NCI-H2107 treated with DMSO at 0.1 percent for 48 hours (cell line): ENCODE results near the gene RNF32.

ENCODE experiments used
- DNase-seq: peaks from one replicate; lab custom pipeline; 2025; ENCODE audit not compliant: unreplicated experiment; lab: John Stamatoyannopoulos, UW

The RNF32 gene

GRCh38 chr7:156640257-156640948 is at the start of gene RNF32:
TSS of gene RNF32 (plus strand) at chr7:156640774. CDS start at chr7:156643878, 3,104 bp downstream.
- peak; percentile 42 for DNase-seq

DNA sequence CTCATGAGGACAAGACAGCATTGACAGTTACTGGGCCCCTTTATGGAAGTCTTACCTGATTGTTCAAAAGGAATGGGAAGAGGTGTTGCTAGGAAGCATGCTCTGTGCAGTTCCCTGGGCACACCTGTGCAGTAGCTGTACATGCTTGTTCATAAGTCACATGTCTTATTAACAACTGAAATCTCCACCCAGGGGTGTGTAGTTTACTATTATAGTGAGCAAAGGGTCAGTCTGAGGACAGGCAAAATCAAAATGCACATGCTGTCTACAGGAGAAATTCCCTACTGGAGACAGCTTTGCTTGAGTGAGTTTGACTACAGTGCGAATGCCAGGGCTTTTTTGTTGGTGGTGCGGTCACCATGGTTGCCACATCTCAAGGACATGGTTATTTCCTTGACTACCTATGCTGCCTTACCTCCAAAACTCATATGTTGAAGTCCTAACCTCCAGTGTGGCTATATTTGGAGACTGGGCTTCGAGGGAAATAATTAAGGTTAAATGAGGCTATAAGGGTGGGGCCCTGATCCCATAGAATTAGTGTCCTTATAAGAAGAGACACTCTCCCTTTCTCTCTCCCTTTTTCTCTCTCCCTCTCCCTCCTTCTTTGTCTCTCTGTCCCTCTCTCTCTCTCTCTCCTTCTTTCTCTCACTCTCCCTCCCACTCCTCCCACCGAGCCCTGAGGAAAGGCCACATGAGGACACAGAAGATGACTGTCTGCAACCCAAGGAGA is 48.3 kb upstream of the RNF32 start:
- no peak for DNase-seq

DNA sequence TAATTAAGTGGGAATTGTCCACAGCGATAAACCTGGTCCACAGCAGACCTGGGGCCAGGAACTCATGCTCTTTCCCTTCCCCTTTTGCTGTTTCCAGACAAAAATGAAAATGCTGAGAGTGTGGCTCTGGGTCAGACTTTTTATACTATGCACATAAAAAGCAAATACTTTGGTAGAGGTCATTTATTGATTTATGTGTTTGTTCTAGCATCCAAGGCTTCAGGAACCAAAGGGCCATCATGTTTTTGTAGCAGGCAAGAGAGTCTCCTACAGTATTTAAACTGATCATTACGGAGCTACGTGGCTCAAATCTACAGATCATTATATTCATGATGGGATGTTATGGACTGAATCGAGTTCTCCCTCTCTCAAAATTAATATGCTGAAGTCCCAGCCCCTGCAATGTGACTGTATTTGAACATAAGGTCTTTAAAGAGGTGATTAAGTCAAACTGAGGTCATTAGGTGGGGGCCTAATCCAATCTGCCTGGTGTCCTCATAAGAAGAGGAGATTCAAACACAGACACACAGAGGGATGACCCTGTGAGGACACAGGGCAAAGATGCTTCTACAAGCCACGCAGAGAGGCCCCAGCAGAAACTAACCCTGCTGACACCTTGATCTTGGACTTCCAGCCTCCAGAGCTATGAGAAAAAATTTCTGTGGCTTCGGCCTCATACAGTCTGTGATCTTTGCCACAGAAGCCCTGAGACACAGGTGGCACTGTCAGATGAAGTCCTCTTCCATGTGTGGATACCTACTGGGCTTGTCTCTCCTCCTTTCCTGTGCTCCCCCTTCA is 46.1 kb upstream of the RNF32 start:
- no peak for DNase-seq

- DNase-seq: no peak
Observed at GRCh38 chr7:156600496-156600895, 40.1 kb upstream of the RNF32 start.

DNA sequence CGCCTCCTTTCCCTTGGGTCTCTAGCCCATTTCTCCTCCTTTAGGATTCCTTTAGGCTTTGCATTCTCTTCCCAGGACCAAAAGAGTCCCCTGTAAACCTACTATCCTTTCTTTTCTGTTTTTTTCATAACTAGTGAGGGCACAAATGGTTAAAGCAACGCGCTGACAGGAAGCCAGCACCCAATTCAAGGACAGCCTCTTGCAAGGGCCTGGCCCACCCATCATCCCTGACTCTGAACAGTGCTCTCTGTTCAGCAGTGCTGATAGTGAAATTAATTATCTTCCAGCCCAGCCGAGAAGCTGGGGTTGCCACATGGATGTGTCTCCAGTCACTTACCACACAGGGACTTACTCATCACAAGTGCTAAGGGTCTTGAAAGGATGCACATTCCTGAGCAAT is 38.3 kb upstream of the RNF32 start:
- DNase-seq: no peak

- no peak for DNase-seq
Observed at GRCh38 chr7:156603011-156603410, 37.6 kb upstream of the RNF32 start.

DNA sequence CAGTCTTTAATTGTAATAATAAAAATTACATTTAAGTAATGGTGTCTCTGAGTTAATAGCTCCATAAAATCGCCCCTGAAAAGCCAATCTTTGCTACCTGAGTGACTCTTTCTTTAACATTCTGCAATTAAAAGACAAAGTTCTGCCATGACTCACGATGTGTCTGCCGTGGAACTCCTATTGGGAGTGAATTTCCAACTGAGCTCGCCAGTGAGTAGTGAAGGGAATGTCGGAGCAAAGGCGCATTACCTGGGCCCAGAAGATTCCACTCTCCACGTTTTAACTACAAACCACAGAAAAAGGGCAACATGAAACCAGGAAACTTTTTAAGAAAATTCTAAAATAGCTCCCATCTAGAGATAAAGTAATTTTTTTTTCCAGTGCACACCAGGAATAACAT is 36.9 kb upstream of the RNF32 start:
- DNase-seq: no peak

DNA sequence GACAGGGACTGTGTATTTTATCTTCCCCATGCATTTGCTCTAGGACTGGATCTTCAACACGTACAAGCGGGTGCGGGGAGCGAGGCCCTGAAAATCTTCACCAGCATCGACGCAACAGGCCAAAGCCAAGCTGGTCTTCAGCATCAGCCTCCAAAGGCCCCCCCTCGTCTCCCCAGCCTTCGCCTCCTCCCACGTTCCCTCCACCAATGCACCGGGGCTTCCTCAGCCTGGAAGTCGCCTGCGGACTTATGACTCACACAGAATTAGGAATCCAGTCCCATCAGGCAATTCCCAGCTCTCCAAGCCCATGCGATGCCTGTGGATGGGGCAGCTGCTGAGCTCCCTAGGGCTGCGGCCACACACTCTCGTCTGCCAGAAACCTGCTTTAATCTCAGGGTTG is 36.3 kb upstream of the RNF32 start:
- no peak for DNase-seq

DNA sequence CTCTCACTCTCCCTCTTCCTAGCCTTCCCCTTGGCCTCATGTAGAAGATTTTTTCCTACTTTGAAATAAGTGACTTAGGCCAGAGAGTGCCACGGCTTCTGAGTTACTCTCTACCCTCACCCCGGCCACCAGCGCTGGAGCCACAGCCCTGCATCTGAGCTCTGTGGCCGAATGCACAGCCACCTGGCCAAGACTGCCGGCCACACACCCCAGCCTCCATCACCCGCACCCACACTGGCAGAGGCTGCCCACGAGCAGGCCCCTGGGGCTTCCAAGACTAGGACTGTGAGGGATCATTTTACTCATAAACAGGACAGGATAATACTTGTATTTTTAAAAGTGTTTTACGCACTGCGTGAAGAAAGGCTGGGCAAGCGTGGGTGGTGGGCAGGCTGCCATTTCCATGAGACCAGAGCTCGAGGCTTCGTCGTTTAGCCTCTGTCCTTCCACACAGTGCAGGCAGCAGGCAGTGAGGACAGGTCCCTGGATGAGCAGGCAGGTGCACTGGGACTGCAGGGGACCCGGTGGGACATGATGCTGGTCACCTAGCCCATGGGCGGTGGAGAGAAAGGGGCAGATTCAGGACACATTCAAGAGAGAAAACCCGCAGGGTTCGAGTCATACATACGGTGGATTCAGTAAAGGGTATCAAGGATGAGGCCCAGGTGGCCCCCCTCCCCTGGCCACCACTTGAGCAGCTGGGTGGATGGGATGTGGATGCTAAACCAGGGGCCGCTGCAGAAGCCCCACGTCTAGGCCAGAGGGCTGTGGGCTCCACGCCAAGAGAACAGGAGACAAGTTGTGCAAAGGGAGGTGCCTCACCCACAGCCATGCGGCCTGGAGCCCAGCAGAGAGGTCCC is 35.5 kb upstream of the RNF32 start:
- no peak for DNase-seq

DNA sequence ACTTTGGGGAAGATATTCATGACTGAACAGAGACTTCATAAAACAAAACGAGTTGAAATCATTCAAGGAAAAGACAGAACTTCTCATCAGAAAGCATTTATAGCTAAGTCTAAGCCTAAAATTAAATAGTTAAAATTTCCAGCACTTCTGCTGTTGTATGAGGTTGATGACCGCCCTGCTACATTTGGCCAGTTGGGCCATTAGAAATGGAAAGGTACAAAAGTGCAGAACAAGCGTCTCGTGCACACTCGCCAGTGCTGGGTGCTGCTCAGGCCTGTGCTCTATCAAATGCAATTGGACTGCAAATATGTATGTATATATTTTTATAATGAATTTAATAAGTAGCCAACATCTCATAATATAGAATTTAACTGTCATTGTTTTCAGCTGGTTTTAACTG is 34.4 kb upstream of the RNF32 start:
- no peak for DNase-seq

- no peak for DNase-seq
Observed at GRCh38 chr7:156606691-156607331, 33.8 kb upstream of the RNF32 start.

- no peak for DNase-seq
Observed at GRCh38 chr7:156607332-156608172, 33.0 kb upstream of the RNF32 start.

DNA sequence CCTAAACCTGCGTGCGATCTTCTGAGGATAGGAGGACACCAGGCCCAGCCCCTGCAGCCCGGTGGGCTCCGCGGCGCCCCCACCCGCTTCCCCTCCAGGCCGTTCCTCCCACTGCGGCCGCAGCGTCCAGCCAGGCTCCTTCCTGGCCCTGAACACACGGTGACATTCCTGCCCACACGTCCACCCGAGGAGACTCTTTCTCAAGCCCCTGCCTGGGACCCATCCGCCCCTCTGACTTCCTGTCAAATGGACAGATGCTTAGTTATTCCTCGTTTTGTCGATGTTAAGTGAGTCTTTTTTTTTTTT is 32.4 kb upstream of the RNF32 start:
- no peak for DNase-seq

GRCh38 chr7:156609010-156609877 is 31.3 kb upstream of the RNF32 start:
- no peak for DNase-seq

- DNase-seq: no peak
Observed at GRCh38 chr7:156610130-156610529, 30.4 kb upstream of the RNF32 start.

DNA sequence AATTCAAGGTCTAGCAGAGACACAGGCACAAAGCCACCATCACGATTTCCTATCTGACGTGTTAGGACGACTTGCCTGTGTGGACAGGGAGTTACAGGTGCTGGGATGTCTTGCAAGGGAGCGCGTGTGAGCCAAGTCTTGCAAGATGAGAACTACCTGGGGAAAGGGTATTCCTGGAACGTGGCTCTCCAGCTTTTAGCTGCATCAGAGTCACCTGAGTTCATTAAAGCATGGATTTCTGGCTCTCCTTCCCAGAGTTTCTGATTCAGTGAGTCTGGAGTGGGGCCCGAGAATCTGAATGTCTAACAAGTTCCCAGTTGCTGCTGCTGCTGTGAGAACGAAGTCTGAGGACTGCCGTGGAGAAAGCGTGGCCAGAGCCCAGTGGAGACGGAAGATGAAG is 30.0 kb upstream of the RNF32 start:
- no peak for DNase-seq

- DNase-seq: no peak
Observed at GRCh38 chr7:156611014-156612010, 29.3 kb upstream of the RNF32 start.

GRCh38 chr7:156612930-156613329 is 27.6 kb upstream of the RNF32 start:
- peak; percentile 18 for DNase-seq
